NAMALWA (cell line): ENCODE results near the gene TMEM94.

Experiments
- DNase-seq: peaks from one replicate; pipeline ENCODE4 v3.0.0-alpha.2; 2015; ENCODE audit warnings: low spot score

TMEM94 gene

GRCh38 chr17:75526555-75527270 is 70.3 kb downstream of the TMEM94 start:
- no peak for DNase-seq

- no peak for DNase-seq
Observed at GRCh38 chr17:75530837-75531720, 74.6 kb downstream of the TMEM94 start.

- no peak for DNase-seq
Observed at GRCh38 chr17:75531721-75532072, 75.3 kb downstream of the TMEM94 start.

DNA sequence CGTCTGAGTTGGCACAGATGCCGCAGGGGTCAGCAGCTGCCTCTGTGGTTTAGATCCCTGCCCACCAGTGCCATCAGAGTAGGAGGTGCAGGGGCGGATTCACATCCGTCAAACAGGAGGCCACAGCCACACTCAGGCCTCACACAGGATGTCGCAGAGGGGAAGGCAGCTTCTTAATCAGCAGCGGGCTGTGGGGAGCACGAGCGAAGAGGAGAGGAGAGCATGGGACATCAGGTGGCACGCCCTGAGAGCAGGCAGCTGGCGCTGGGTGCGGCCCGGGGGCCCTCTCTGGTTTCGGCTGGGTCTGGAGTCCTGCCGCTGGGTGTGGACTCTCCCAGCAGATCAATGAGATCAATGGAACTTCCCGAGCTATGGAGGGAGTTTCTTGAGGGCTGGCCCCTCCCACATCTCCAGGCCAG is 78.7 kb downstream of the TMEM94 start:
- DNase-seq, result no peak

DNA sequence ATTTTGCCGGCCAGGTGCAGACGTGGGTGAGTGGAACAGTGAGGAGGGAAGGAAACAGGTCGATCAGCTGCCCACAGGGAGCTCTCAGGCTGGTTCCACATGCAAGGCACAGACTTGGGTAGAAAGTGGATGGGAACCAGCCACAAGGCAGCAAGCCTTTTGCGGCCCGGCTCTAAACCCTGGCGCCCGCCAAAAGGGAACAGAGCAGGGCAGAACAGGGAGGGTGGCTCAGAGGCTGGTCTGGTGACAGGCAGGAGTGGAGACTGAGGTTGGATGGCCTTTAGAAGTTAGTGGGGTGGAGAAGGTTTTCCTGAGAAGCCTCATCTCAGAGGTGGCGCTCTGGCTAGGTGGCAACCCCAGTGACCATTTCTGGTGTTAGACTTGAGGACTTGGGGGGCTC is 79.4 kb downstream of the TMEM94 start:
- DNase-seq, result no peak

- no peak for DNase-seq
Observed at GRCh38 chr17:75536366-75536765, 79.9 kb downstream of the TMEM94 start.

DNA sequence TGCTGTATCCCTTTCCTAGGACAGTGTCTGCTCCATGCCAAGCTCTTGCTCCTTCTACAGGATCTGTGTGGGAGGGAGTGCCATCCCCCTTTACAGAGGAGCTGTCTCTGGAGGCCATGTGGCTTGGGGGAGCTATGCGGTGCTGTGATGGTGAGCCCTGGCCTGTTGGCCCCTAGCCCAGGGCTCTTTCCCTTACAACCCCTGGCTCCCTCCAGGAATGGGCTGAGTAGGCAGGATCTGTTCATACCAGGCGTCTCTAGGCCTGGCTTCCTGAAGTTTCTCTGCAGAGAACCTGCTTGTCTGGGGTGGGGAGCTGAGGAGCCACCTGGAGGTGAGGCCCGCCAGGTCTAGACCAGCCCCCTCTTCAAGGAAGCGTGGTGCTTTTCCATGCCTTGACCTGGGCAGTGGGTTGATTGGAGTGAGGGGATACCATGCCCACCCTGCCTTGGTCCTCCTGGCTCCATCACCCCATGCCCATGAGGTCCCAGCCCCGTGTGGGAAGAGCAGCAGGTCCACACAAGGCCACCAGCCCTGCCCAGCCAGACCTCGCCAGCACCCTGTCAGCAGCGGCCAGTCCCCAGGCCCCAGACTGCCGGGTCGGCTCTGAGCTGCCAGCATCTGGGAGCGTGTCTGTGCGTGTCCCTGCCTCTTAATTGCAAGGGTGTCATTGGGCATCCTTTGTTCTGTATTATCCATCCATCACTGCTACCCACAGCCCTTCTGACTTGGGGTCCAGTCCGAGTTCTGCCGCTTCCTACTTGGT is 83.7 kb downstream of the TMEM94 start:
- no peak for DNase-seq

GRCh38 chr17:75540923-75541503 is 84.6 kb downstream of the TMEM94 start:
- DNase-seq, result no peak

DNA sequence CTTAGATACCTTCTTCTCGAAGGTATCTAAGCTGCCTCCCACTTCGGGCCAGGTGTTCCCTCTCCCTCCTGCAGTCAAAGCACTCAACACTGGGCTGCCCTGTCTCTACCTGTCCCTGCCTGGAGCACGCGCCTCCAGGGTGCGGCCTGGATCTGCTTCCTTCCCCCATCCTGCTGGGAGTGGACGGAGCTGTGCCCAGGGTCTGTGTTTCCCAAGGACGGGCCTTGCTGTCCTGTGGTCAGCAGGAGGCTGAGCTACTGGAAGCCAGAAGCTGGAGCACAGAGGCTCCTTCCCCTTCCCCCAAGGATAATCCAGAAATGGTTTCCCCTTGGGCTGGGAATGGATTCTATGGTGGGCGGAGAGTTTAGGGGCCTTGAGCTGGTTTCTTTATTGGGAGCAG is 85.8 kb downstream of the TMEM94 start:
- DNase-seq, result no peak

GRCh38 chr17:75542728-75543336 is 86.4 kb downstream of the TMEM94 start:
- no peak for DNase-seq

DNA sequence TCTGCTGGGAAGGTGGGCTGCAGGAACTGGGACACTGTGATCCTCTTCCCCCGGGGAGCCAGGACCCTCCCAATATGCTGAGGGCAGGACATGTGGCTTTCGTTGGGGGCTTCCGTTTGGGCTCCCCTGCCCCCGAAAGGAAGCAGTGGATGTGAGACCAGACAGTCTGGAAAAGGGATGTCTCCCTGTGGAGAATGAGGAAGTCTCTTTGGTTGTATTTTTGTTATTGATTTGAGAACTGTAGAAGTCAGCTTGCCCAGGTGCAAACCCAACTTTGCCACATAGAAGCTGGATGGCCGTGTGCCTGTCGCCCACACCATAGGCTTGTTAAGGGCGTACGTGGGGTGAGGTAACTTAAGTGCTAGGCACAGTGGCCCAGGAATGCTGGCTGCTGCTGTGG is 87.8 kb downstream of the TMEM94 start:
- DNase-seq, result no peak

GRCh38 chr17:75546181-75546580 is 89.7 kb downstream of the TMEM94 start:
- DNase-seq, result no peak

DNA sequence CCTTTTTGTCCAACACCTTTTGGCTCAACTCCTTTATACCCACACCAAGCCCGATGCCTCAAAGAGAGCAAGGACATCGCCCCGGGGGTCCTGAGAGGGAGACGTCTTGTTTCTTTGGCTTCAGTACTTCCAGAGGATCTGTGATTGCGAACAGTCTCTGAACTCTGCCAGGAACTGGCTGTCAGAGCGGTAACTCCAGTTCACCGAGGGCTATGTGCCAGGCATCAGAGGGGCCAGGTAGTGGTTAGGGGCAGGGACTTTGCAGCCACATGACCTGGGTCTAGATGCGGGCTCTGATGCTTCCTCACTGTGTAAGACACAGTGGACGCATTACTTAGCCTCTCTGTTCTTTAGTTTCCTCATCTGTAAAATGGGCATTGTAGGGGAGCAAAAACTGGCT is 90.7 kb downstream of the TMEM94 start:
- no peak for DNase-seq

GRCh38 chr17:75548813-75549212 is 92.4 kb downstream of the TMEM94 start:
- DNase-seq, result no peak
